ENCODE results near the gene RASGEF1B. TPM values are rescaled to one million over a fixed set of nuclear protein-coding genes. Genes with fewer than 3 reads are reported as not detected.

The RASGEF1B gene
- total RNA-seq, 1 donor from 2014 or later, result not detected

DNA sequence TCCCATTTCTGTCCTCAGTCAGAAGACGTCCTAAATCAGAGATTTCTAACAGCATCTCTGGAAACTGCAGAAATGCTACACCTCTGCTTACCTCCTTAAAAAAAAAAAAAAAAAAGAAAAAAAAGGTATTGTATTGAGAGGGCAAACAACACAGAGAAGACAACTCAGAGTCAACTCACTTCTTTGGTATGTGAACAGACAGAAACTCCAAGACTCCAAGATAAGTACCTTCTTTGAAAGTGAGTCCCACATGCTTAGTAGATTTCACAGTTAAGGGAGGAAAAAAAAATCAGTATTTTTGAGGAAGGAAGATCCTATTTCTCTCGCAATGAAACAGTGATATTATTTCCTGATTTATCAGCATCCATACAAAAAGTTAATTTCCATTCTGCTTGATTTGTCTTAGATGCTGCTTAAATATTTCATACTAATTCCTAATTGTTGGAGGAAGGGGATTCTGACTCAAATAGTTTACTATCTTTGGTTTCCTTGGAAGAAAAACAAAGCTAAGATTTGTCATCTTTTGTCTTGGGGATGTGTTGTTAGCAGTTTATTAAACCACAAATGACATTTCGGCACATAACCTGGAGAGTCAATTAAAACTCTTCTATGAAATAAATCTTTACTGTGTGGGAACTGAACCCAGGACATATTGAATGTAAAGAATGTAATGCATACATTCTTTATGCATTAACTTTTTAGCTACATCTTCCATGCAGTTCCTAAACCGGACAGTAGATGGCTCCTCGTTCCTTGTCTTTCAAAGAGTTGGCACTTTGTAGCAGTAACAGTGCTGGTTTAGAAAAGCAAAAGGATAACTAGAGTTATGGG is 4.7 kb downstream of the RASGEF1B start:
- DNase-seq (ENCODE audit: low read depth), result peak; percentile 68

- no peak for DNase-seq (ENCODE audit: low read depth)
Observed at GRCh38 chr4:81465406-81466340, 6.0 kb downstream of the RASGEF1B start.

DNA sequence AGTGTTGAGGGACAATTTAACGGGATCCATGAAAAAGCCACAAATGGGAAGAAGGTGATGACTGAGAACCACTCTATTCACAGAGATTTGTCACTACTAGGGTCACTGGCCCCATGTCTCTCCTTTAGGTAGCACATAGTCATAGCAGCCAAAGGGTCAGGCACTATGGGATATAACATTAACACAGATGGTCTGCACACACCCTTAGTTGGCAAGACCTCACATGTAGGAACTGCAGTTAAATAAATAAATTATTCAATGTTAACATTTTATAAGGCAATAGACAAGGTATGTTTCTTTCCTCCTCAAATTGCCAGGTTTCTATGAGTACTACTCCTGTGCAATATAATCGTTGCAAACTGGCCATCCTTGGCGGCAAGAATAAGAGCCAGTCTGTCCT is 10.9 kb downstream of the RASGEF1B start:
- DNase-seq (ENCODE audit: low read depth), result no peak

GRCh38 chr4:81460191-81460701 is 11.5 kb downstream of the RASGEF1B start:
- DNase-seq (ENCODE audit: low read depth), result no peak

GRCh38 chr4:81459228-81459627 is 12.5 kb downstream of the RASGEF1B start:
- DNase-seq (ENCODE audit: low read depth), result no peak

- no peak for DNase-seq (ENCODE audit: low read depth)
Observed at GRCh38 chr4:81457921-81458520, 13.7 kb downstream of the RASGEF1B start.

- no peak for DNase-seq (ENCODE audit: low read depth)
Observed at GRCh38 chr4:81457345-81457744, 14.4 kb downstream of the RASGEF1B start.

- no peak for DNase-seq (ENCODE audit: low read depth)
Observed at GRCh38 chr4:81455897-81456296, 15.8 kb downstream of the RASGEF1B start.

DNA sequence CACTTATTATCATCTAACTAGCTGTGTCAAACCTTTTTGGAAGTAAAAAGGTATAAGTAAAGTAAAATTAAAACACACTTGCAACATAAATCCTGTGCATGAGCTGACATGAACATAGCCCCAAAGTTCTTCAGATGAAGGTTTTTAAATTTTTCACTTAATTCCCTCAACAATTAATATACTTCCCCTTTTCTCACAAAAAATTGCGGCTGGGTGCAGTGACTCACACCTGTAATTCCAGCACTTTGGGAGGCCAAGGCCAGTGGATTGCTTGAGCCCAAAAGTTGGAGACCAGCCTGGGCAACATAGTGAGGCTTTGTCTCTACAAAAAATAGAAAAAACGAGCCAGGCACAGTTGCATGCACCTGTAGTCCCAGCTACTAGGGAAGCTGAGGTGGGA is 16.8 kb downstream of the RASGEF1B start:
- DNase-seq (ENCODE audit: low read depth), result no peak

GRCh38 chr4:81454499-81454898 is 17.2 kb downstream of the RASGEF1B start:
- DNase-seq (ENCODE audit: low read depth), result no peak

- no peak for DNase-seq (ENCODE audit: low read depth)
Observed at GRCh38 chr4:81453024-81453423, 18.7 kb downstream of the RASGEF1B start.

- DNase-seq (ENCODE audit: low read depth), result no peak
Observed at GRCh38 chr4:81452452-81453006, 19.2 kb downstream of the RASGEF1B start.

DNA sequence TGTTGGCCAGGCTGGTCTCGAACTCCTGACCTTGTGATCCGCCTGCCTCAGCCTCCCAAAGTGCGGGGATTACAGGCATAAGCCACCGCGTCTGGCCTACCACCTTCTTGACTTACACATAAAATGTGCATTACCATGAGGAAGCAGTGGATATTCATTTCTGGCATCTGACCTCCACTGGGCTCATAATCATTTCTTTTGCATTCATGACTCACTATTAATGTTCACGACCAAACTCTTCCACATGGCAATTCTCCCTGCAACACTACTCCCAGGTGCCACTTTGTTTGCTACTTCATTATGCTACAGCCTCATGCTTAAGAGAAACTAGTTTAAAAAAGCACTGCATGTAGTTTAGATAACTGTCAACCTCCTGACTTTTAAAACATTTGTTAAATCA is 22.7 kb downstream of the RASGEF1B start:
- no peak for DNase-seq (ENCODE audit: low read depth)

GRCh38 chr4:81447566-81448229 is 24.0 kb downstream of the RASGEF1B start:
- no peak for DNase-seq (ENCODE audit: low read depth)

DNA sequence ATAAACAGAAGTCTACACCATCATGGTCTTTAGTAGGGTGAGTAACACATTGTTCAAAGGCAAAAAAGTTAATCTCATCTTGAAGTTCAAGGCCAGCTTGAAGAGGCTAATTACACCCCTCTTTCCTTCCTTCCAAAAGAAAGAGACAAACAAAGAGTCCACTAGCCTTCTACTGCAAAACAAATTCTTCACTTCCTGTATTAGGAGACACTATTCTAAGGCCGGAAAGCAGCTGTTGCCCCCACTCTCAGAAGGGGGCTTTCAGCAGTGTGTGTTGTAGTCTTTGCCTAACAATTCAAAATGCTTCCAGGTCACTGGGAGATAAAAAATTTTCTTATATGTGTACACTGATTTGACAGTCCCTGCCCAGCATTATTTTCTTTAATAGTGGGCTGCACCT is 25.1 kb downstream of the RASGEF1B start:
- no peak for DNase-seq (ENCODE audit: low read depth)

- DNase-seq (ENCODE audit: low read depth), result no peak
Observed at GRCh38 chr4:81445196-81445595, 26.5 kb downstream of the RASGEF1B start.

GRCh38 chr4:81442484-81443085 is 29.1 kb downstream of the RASGEF1B start:
- DNase-seq (ENCODE audit: low read depth), result no peak

- DNase-seq (ENCODE audit: low read depth), result no peak
Observed at GRCh38 chr4:81440949-81441348, 30.8 kb downstream of the RASGEF1B start.

DNA sequence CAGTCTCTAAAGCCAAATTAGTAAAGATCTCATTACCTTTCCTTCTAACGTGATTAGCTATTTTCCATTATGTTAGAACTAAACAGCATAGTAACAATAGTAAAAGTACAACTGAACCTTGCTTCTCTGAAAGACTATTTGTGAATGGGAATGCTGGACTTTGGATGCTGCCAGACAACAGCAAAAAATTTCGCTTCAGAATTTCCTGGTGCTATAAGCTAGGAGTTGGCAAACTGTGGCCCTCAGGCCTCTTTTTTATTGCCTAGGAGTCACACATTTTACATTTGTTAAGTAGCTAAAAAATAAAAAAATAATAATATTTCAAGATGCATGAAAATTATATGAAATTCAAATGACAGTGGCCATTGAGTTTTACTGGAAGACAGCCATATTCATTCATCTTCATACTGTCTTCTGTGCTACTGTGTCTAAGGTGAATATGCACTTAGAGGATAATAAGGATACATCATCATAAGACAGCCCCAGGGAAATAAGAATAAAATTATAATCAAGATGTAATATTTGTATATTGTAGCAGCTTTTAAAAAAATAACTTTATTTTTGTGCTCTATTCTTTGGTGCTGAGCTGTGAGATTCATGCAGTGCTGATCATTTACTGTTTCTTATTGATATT is 34.6 kb downstream of the RASGEF1B start:
- no peak for DNase-seq (ENCODE audit: low read depth)

- no peak for DNase-seq (ENCODE audit: low read depth)
Observed at GRCh38 chr4:81436096-81436495, 35.6 kb downstream of the RASGEF1B start.
